GM21786 (cell line): ENCODE results near the gene CGREF1.
"Not testable (repeated sequence)": the region's sequence is repeated elsewhere in the genome, so short reads cannot be mapped to it uniquely, and the experiment has no call there.

Source experiments
- ATAC-seq: cut with Tn5 transposase; IDR thresholded peaks from one replicate; pipeline ENCODE4 v1.9.1; 2021; ENCODE audit not compliant: unreplicated experiment

CGREF1 gene

DNA sequence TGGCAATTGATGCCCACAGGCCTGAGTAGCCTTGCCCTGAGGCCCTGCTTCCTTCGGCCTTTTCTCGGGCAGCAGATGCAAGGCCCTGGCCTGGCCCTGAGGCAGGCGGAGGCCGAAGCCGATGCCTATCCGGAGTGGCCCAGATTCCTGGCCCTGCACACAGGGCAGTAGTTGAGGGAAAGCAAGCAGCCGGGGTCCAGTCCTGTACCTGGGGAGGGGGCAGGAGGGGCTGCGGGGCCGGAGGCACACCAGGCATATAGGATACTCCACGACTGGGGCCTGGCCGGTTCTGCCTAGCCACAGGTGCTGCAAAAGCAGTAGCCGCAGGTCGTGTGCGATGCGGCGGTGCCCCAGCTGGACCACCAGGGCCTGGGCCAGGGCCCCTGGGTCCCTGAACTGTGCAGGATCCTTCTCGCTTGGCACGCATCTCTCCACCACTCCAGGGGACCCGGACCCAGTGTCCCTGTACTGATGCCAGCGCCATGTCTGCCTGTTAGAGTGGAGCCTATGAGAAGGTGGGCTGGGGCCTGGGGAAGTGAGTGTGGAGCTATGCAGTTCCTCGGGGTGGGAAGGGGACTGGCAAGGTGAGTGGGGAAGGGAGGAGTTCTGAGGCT, 18.5 kb upstream of the CGREF1 start:
- ATAC-seq = no peak

- ATAC-seq = no peak
These were observed 17.8 kb upstream of the CGREF1 start for GRCh38 chr2:27136751-27137150.

DNA sequence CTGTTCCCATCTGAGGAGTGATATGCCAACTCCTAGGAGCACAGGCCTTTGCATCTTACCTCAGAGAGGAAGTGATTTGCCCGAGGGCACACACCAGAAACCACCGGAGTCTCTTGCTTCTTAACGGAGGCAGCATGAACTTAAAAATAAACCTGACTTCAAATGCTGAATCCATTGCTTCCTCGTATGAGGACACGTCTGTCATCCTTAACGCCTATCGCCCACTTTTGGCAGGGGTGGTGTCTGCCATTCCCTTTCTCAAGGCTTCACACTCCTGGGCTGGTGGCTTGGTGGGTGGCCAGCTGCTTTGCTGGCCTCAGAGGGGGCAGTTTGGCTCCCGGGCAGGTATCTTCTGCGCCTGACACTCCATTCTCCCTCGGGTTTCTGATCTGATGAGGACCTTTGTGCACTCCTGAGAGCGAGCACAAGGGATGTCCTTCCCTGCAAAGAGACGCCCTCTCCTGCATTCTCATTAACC, 16.6 kb upstream of the CGREF1 start:
- ATAC-seq = no peak

GRCh38 chr2:27134781-27135477, 16.0 kb upstream of the CGREF1 start:
- no peak for ATAC-seq

DNA sequence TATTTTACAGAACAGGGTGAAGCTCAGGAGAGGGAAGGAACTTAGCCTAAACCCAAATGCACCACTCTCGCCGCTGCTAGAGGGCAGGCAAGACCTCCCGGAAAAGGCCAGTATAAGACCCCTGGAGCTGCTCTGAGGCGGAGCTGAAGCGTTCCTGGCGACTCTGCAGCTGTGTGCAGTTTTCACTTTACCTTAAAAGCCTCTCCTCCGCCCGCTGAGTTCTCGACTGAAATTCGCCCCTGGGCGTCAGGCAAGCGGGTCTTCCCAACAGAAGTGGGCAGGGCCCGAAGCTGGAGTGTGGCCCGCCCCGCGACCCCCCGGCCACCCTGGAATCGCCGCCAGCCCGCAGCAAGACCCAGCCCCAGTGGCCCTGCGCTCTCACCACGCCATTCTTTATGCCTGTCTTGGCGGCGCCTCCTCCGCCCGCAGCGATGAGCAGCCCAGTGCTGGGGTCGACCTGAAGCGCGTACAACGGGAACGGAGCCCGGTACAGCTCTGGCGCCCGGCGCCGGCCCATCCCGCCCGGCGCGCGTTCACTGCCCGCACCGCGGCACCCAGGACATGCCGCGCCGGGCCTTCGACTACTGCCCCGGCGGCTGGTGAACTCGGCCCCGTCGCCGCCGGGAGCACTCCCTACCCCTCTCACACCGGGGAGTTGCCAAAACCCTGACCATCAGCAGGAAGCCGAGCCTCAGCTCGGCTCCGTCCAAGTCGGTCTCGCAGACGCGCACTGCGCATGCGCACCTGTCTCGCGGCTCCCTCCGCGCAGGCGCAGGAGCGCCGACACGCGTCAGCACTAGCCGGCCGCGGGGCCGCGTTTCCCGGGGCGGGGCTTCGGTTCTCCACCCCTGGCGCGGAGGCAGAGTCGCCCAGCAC, 15.2 kb upstream of the CGREF1 start, which contains the start of gene PREB:
TSS of gene PREB (minus strand) at position 732 of the 876 bp plus-strand sequence. CDS start at position 517, 215 bp downstream.
- ATAC-seq = peak; percentile 79

- no peak for ATAC-seq
These were observed 14.4 kb upstream of the CGREF1 start for GRCh38 chr2:27133195-27133875.

- ATAC-seq = no peak
These were observed 12.5 kb upstream of the CGREF1 start for GRCh38 chr2:27131429-27131828.

DNA sequence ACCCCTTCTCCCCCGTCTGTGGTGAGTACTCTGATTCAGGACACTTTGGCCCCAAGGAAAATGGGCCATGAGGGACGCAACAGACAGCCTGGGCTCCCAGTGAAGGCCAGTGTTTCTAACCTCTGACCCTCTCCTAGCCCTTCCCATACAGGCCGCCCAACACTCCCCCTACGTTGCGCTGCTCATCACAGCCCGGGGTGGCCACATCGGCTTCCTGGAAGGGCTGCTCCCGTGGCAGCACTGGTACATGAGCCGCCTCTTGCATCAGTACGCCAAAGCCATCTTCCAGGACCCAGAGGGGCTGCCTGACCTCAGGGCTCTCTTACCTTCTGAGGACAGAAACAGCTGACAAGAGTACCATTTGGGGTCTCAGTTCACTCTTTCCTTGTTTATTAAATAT, 11.5 kb upstream of the CGREF1 start:
- ATAC-seq = no peak

DNA sequence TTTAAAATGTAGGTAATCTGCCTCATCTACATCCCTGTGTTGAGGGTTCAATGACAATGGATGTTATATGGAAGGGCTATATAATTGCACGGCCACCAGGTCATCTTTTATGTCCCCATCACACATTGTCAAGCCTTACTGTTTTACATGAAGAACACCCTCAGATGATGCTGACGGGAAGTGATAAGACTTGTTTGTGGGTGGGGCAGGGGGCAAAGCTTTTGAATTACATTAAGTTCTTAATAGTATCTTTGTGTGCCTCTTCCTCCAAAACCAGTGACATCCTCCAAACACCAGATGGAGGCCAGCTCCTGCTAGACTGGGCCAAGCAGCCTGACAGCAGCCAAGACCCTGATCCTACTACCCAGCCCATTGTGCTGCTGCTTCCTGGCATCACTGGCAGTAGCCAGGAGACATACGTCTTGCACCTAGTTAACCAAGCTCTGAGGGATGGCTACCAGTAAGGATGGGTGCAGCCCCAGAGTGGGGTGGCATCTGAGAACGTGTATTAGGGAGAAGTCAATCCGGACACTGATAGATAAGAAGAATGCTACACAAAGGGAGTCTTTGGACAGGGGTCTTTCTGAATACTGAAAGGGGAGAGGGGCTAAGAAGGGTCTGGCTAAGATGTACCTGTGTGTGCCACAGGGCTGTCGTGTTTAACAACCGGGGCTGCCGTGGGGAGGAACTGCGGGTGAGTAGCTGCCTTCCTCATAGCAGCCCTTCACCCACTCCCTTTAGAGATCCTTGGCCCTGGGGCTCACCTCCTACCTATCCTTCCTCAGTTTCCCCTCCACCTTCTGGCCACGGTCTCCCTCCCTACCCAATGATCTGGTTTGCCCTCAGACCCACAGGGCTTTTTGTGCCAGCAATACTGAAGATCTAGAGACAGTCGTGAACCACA, 10.0 kb upstream of the CGREF1 start:
- ATAC-seq = no peak

DNA sequence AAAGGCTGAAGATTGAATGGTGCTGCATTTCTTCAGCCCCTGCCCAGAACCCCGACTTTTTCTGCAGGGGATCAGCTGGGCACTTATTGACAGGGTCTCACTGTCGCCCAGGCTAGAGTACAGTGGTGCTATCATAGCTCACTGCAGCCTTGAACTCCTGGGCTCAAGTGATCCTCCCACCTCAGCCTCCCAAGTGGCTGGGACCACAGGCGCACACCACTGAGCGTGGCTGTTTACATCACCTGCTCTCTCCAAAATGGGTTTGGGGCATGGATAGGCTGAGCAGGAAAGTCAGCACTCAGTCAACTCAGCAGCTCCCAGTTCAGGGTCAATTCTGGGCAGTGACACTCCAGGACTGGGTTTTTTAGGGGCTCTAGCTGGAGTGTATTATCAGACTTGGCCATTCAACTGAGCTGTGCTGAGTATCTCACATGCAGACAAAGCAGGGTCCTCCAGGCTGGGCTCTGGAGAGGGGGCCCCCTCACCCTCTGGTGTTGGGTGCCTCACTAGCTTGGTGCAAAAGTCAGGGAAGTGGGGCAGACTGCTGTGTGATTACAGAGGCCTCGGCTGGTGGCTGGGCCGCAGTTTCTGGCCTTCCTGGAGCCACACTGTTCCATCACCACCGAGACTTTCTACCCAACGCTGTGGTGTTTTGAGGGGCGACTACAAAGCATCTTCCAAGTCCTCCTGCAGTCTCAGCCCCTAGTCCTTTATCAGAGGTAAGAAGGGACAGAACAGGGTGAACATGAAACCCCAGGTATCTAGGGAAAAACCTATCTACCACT, 9.1 kb upstream of the CGREF1 start:
- ATAC-seq = no peak

- ATAC-seq = no peak
These were observed 7.4 kb upstream of the CGREF1 start for GRCh38 chr2:27126252-27126710.

- no peak for ATAC-seq
These were observed 6.2 kb upstream of the CGREF1 start for GRCh38 chr2:27125104-27125503.

- peak; percentile 70 for ATAC-seq
These were observed 4.6 kb upstream of the CGREF1 start, which contains the start of gene ABHD1 for GRCh38 chr2:27123302-27124150. ABHD1 (plus strand) TSS chr2:27123815; CDS start chr2:27123949, 134 bp downstream.

GRCh38 chr2:27122791-27123190, 3.9 kb upstream of the CGREF1 start:
- ATAC-seq = no peak

GRCh38 chr2:27121906-27122305, 3.0 kb upstream of the CGREF1 start:
- ATAC-seq = no peak

- not testable (repeated sequence) for ATAC-seq
These were observed 372 bp upstream of the CGREF1 start for GRCh38 chr2:27119330-27119670.

GRCh38 chr2:27117995-27118524, 868 bp downstream of the CGREF1 start:
- no peak for ATAC-seq

- no peak for ATAC-seq
These were observed 3.4 kb downstream of the CGREF1 start for GRCh38 chr2:27115519-27115918.
